Breast epithelium (tissue), 4 donors: ENCODE data around the gene LIPE. TPM values are rescaled to one million over a fixed set of nuclear protein-coding genes. Genes with fewer than 3 reads are reported as not detected.

Source experiments
- DNase-seq, 2 donors: peaks; one replicate each; pipeline ENCODE4 v3.0.0-alpha.2; 2019; ENCODE audit warnings: low spot score in 2 of 2
- H3K27ac ChIP-seq, 2 donors: fragments of 200-600 bp; sonication (generic) in 1 of 2; one replicate each; pipeline ENCODE4 v1.5.1; 2016 to 2019; ENCODE audit warnings: mild to moderate bottlenecking in 1 of 2
- H3K27me3 ChIP-seq, 2 donors: fragments of 200-600 bp; sonication (generic) in 1 of 2; one replicate each; pipeline versions ENCODE4 v1.5.1 to v1.6.0; 2017 to 2019; ENCODE audit warnings: control low read depth in 1 of 2, mild to moderate bottlenecking in 1 of 2
- H3K36me3 ChIP-seq: fragments of 200-600 bp; one replicate; pipeline ENCODE4 v1.5.1; 2019
- H3K4me1 ChIP-seq, 2 donors: fragments of 200-600 bp; sonication (generic); one replicate each; pipeline ENCODE4 v1.5.1; 2016 to 2019; ENCODE audit warnings: control low read depth in 1 of 2
- H3K4me3 ChIP-seq, 3 donors: fragments of 200-600 bp; sonication (generic); 1 replicate in 2 of 3; 2 replicates in 1 of 3; pipeline ENCODE4 v1.5.1; 2016 to 2019; ENCODE audit warnings: mild to moderate bottlenecking in 3 of 3, moderate library complexity in 2 of 3
- H3K9me3 ChIP-seq, 2 donors: fragments of 200-600 bp; sonication (generic) in 1 of 2; one replicate each; pipeline ENCODE4 v1.5.1; 2016 to 2019; ENCODE audit warnings: control low read depth in 1 of 2
- CTCF ChIP-seq, 3 donors: fragments of 450-650 bp; IDR thresholded peaks; one replicate each; pipeline ENCODE4 v1.5.1; 2016 to 2017; ENCODE audit warnings: antibody characterized with exemption in 3 of 3, mild to moderate bottlenecking in 3 of 3, moderate library complexity in 3 of 3
- POLR2A ChIP-seq: fragments of 450-650 bp; IDR thresholded peaks from one replicate; pipeline ENCODE4 v1.6.1; 2016; ENCODE audit warnings: antibody characterized with exemption, mild to moderate bottlenecking, moderate library complexity
- POLR2AphosphoS5 ChIP-seq, 3 donors: sonication (generic); formaldehyde crosslinking; IDR thresholded peaks; one replicate each; pipeline ENCODE4 v1.6.1; 2017; ENCODE audit warnings: antibody characterized with exemption in 3 of 3
- intact Hi-C: fragments of 100-400 bp; cut with DNase I; formaldehyde crosslinking; loops from one replicate; pipeline ENCODE4 v1.15.1; 2023; ENCODE audit warnings: low total_unique reads
- total RNA-seq, 3 donors: library from RNA; depleted of rRNA; stranded (reverse); fragments of >200 nt; gene quantifications; one replicate each; pipeline ENCODE4 v1.1.0, GENCODE V29; 2016

The LIPE gene
- total RNA-seq, 3 donors from 2014 or later: 152 to 1,550 (median 380) TPM

- TF ChIP-seq POLR2AphosphoS5 (IDR thresholded peaks at IDR 0.05) (no peak), CTCF (IDR thresholded peaks at IDR 0.05) (no peak), POLR2A (no peak)
- Histone ChIP-seq H3K27ac (peak overlapping the region in 1 of 2 donors; percentile 38), H3K36me3 (no peaks in the 10 kb centered on the region), H3K27me3 (no peaks in the 10 kb centered on the region), H3K4me3 (peak overlapping the region in 2 of 3 donors; percentile 7 to 26), H3K9me3 (no peaks in the 10 kb centered on the region), H3K4me1 (peaks cover 0 to 3% of the 10 kb centered on the region in 2 donors)
- DNase-seq: no peak
- intact Hi-C loops: no loop called here
These were observed 17.7 kb downstream of the LIPE start for GRCh38 chr19:42409477-42409876.

GRCh38 chr19:42407816-42408175, 19.4 kb downstream of the LIPE start:
- Histone ChIP-seq H3K27ac (no peak overlapping the region), H3K4me1 (peaks cover 0 to 3% of the 10 kb centered on the region in 2 donors), H3K4me3 (no peak overlapping the region), H3K27me3 (no peaks in the 10 kb centered on the region), H3K9me3 (no peaks in the 10 kb centered on the region), H3K36me3 (no peaks in the 10 kb centered on the region)
- intact Hi-C loops: no loop called here
- TF ChIP-seq POLR2A (no peak), CTCF (IDR thresholded peaks at IDR 0.05) (no peak), POLR2AphosphoS5 (IDR thresholded peaks at IDR 0.05) (no peak)
- no peak for DNase-seq

- no peaks in the 10 kb centered on the region for H3K27me3 ChIP-seq
- no peak overlapping the region for H3K27ac ChIP-seq
- intact Hi-C loops: no loop called here
- H3K4me1 ChIP-seq: peaks cover 0 to 3% of the 10 kb centered on the region in 2 donors
- no peak for TF ChIP-seq CTCF (IDR thresholded peaks at IDR 0.05)
- H3K9me3 ChIP-seq: no peaks in the 10 kb centered on the region
- no peaks in the 10 kb centered on the region for H3K36me3 ChIP-seq
- no peak for DNase-seq
- H3K4me3 ChIP-seq: no peak overlapping the region
These were observed 19.9 kb downstream of the LIPE start for GRCh38 chr19:42407085-42407815.

- TF ChIP-seq POLR2AphosphoS5 (IDR thresholded peaks at IDR 0.05): no peak
- no peak for TF ChIP-seq CTCF (IDR thresholded peaks at IDR 0.05)
- TF ChIP-seq POLR2A: no peak
- no peaks in the 10 kb centered on the region for H3K9me3 ChIP-seq
- H3K27ac ChIP-seq: no peak overlapping the region
- no peak for DNase-seq
- no peaks in the 10 kb centered on the region for H3K27me3 ChIP-seq
- H3K36me3 ChIP-seq: no peaks in the 10 kb centered on the region
- H3K4me1 ChIP-seq: peaks cover 0 to 3% of the 10 kb centered on the region in 2 donors
- intact Hi-C loops: no loop called here
- H3K4me3 ChIP-seq: no peak overlapping the region
These were observed 21.1 kb downstream of the LIPE start for GRCh38 chr19:42406111-42406510.

- no peak for TF ChIP-seq POLR2A
- TF ChIP-seq POLR2AphosphoS5 (IDR thresholded peaks at IDR 0.05): no peak
- no peak for TF ChIP-seq CTCF (IDR thresholded peaks at IDR 0.05)
- no peak for DNase-seq
- intact Hi-C loops: no loop called here
These were observed 23.6 kb downstream of the LIPE start for GRCh38 chr19:42403586-42403985.

More at GRCh38 chr19:42403586-42403985, 23.6 kb downstream of the LIPE start:
- Histone ChIP-seq H3K27me3 (no peaks in the 10 kb centered on the region), H3K36me3 (no peaks in the 10 kb centered on the region), H3K4me3 (no peak overlapping the region), H3K27ac (no peak overlapping the region), H3K4me1 (no peaks in the 10 kb centered on the region), H3K9me3 (no peaks in the 10 kb centered on the region)
